Kidney tubule cell (primary cell): ENCODE results near the gene FEZ2.

Source experiments
- DNase-seq: peaks from one replicate; pipeline ENCODE4 v3.0.0-alpha.2; 2018; ENCODE audit warnings: low spot score

FEZ2 gene

DNA sequence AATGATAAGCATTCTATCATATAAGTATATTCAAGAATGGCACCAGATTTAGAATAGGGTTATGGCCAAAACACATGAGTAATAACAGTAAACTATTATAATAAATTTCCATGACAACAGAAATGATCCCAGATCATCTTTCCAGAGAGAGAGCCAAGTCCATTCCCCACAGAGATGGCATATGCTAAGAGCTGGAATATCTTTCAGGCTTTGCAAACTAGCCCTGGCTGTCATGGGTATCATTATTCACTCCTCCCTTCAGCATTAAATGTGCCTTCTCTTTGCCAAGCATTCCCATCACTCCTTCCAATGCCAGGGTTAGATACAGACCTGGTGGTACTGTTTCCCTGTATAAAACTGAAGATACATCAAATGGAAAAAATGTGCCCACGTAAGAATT lies 10.9 kb downstream of the FEZ2 start:
- DNase-seq: no peak

DNA sequence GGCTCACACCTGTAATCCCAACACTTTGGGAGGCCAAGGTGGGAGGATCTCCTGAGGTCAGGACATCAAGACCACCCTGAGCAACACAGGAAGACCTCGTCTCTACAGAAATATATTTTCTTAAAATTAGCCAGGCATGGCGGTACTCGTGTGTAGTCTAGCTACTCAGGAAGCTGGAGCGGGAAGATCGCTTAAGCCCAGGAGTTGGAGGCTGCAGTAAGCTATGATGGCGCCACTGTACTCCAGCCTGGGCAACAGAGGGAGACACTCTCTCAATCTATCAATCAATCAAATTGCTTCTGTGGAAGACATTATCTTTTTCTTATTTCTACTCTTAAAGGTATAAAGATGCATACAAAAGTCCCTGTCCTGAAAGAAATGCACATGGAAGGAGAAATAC lies 11.3 kb downstream of the FEZ2 start:
- no peak for DNase-seq

DNA sequence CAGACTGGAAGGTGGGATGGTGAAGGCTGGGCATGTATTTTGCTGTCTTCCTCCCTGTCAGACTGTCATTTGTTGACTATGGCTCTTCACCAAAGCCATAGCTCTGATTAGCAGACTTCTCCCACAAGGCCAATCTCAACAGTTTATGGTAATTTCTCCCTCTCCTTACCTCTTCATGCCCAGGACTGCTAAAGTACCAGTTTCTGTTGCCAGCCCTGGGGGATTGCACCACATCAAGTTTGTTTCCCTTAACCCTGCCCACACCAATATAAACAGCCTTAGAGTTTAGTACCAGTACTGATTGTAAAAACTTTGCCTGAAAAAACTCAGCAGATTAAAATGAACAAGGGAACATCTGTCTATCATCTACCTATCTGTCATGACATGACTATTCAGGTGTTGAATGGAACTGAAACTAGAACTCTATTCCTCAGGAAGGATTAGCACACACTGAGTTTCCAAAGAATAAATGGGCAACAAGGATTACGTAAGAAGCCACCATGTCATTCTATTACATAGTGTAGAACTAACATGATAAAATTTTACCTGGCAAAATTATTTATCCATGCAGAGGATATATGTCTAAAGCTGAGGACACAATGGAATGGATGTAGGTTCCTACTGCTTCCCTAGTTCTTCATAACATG lies 13.7 kb downstream of the FEZ2 start:
- no peak for DNase-seq

DNA sequence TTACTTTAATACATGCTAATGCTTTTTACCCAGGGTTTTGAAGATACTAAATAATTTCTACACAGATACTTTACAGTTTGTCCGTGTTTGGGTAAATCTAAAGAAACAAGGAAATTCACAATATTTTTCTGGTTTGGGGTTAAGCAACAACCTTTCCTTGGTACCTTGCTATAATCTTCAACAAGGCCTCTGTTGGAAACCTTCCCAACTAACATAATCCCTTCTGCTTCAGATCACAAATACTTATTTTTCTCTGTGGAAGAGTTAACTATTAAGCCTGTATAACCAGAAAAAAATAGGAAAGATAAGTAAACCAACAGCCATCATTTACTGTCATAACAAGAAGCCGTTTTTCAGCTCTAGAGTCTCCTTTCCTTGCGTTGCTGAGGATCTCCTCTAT lies 15.0 kb downstream of the FEZ2 start:
- DNase-seq: no peak

DNA sequence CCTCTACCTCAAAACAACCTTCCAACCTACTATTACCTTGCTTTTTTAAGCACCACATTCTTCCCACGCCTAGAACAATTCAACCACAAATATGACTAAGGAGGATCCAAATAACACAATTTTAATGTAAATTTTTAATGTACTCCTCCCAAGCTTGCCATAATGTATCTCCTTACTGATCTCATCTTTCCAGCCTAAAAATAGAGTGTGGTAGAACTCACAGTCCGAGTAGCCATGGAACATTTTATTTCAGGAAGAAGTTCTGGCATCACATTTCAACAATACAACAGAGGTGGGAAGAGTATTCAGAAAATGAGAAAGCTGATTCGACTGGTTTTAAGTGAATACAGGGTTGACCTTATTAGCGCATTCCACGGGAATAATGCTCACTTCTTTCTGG lies 15.4 kb downstream of the FEZ2 start:
- no peak for DNase-seq

DNA sequence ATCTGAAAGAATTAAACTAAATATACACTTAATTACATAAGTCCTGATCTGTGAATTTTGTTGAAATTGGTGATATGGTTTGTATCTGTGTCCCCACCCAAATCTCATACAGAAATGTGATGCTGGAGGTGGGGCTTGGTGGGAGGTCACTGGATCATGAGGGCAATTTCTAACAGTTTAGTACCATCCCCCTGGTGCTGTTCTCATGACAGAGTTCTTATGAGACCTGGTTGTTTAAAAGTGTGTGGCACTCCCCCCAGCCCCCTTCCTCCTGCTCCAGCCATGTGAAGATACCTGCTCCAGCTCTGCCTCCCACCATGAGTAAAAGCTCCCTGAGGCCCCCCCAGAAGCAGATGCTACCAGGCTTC lies 18.7 kb downstream of the FEZ2 start:
- DNase-seq: no peak

DNA sequence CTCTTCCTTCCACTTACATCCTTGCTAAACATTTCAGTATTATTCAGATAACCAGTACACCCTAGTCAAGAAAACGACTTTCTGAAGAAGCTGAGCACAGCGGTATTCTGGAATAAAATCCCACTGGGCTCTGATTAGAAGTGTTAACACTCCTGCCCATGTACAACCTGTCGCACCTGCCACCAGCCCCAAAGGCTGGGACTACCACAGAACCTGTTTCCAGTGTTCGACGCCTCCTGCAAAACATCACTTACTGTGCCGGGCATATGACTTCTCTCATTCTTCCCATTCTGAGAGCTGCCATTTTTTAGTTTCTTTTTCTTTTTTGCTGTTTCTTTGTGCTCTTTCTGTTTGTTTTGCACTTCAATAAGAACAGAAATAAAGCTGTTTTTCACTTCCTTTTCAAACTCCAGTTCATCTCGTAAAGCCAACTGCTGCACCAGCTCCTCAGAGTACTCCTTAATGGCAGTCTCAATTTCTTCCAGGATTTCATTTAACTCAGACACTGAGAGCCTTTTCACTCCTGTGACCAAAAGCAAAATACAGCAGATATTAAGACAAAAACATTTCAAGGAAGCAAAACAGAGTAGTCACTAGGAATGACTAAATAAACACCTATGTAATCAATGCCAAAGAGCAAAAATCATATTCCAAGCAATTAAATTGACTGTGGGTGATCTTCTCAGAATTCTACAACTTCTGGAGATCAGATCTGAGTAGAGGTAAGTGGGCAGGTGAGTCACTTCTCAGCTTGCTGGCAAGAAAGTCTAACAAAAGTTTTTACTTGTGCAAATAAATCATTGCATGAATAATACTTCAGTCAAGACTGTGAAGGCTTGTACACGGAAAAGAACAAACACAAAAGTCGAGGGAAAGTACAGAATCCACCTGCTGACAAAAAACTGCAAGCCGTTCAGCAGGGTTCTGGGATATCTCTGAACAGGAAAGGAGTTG lies 19.3 kb downstream of the FEZ2 start:
- peak; percentile 58 for DNase-seq

DNA sequence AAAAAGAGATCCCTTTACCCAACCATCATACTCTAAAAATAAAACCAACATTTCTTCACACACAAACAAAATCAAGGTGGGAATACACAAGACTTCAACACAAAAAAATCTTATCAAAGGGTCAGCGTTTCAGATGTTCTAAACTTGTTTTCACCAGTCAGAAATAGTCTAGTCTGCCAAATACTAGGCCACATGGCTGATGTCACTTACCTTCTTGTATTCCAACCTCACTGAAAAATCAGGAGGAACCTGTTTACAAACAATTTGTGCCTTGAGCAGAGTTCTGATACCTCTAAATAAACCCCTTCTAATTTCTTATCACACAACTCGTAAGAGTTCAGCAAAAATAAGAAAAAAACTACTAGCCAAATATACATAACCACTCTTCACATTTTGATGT lies 20.1 kb downstream of the FEZ2 start:
- DNase-seq: no peak

DNA sequence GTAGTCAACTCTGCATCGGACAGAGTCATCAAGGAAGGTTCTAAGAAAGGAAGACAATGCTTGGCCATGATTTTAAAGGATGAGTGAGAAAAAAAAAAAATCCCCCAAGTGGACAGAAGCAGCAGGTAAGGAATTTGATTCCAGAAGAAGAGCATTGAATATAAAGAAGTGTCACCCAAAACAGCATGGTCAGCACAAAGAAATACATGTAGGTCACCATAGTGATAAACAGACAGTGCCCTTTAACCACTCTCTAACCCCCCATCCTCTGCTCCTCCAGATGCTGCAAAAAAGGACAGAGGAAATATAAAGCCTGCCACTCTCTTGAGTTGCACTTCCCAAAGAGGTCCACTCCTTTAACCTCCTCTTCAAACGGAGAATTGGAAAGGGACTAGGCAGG lies 23.4 kb downstream of the FEZ2 start:
- no peak for DNase-seq

DNA sequence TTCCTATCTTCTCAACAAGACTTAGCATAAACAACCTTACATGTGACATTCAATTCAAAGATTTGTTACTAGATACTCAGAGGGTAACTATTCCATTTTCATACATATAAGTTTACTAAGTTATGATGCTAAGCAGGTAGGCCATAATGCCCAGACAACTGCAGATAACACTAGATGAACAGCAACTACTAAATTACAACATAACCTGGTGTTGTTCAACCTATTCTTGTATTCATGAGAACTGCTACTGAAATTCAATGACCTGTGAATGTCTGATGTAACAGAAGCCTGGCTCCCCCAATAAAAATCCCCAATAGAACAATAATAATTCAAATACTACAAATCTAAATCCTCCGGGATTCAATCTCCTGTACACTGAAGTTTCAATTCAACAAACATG lies 24.8 kb downstream of the FEZ2 start:
- no peak for DNase-seq

DNA sequence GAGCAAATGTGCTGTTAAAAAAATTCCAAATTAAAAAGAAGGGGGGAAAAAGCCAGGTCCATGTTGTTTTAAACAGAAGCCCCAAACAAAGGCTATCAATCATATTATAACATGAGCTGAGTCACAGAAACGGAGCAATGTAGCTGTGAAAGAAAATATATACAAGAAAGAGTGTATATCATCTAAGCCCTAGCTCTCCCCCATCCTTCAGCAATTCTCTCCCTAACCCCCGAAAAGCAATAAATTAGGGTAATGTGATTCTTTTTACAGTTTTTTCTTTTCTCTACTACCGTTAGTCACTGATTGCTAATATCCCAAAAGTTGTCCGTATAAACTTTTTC lies 25.3 kb downstream of the FEZ2 start:
- no peak for DNase-seq

DNA sequence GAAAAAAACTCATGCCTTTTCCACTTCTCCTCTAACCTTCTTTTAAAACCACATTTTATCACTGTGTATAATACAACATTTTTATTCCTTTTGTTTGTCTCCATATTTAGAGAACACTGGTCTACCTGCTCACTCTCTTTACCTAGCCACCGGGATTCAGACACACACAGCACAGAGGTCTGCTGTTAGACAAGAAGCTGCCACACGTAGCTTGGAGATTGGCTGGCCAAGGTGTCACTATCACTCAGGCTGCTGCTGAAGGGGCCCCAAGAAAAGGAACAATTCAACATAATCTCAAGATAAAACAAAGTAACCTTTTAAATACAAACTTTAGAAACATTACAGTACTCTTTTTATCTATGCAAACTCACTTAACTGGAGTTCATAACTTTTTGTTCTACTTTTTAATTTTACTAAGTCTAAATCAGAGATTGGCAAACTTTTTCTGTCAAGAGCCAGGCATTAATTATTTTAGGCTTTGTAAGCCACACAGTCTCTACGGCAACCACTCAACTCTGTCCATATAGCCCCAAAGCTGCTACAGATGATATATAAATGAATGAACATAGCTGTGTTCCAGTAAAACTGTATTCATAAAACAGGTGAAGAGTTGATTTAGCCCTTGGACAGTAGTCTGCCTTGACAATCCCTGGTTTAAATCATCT lies 25.8 kb downstream of the FEZ2 start:
- no peak for DNase-seq

DNA sequence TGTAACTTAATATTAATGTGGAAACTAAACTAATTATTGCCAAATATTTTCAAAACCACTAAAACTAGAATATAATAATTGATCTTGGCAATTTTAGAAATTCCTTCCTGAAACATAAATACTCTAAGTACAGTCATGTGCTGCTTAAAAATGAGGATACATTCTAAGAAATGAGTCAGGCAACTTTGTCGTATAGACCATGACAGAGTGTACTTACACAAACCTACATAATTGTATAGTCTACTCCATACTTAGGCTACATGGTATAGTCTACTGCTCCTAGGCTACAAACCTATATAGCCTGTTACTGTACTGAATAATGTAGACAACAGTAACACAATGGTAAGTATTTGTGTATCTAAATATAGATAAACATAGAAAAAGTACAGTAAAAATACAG lies 27.6 kb downstream of the FEZ2 start:
- no peak for DNase-seq

DNA sequence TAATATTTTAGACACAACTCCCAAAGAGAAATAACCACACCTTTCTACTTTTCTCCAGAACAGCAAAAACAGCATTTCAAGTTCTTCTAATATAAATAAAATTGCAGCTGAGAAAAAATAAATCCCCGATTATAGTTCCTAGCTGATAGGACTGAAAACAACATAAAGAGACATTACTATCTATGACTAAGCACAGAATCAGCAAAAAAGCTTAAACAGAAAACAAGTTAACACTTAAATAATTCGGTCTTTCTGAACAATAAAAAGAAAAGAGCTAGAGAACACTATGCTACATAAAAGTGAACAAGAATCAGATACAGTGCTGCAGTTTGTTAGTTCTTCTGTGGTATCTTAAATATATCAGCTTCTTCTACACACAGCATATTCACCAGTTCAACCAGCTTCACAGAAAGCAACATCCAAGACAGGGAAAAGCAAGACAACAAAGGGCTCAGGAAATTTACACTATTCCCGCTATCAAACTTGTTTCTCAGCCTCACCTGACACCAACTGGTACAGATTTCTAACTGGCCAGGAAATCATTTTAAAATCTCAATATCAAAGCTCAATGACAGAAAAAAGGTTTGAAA lies 28.6 kb downstream of the FEZ2 start:
- DNase-seq: no peak

DNA sequence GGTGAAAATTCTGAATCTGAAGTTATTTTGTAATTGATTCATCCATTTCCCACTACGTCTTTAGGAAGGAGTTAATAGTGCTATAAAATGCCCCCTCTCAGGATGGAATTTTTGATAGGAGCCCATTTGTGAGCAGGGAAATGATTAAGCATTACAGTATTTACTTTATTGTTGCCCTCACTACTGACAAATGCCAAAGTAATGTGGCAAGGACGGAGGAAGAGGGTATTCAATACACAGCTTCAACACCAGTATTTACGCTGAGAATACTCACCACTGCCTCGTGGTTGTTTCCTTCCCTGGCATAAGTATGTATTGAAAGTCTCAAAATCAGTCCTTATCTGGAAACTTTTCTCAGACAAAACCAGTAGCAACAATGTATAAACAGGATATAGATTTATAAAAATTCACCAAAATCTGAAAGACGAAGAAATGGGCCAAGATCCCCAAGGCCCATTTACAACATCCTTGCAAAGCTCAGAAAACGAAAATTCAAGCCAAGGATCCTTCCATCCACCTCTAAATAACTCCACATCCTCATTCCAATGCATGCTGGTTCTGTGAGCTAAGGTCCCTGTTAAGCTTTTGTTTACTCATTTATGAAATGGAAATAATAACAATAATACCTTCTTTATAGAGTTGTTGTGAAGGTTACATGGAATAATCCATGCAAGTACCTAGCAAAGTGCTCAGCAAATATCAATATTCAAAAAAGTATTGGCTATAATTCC lies 29.3 kb downstream of the FEZ2 start:
- peak; percentile 75 for DNase-seq

DNA sequence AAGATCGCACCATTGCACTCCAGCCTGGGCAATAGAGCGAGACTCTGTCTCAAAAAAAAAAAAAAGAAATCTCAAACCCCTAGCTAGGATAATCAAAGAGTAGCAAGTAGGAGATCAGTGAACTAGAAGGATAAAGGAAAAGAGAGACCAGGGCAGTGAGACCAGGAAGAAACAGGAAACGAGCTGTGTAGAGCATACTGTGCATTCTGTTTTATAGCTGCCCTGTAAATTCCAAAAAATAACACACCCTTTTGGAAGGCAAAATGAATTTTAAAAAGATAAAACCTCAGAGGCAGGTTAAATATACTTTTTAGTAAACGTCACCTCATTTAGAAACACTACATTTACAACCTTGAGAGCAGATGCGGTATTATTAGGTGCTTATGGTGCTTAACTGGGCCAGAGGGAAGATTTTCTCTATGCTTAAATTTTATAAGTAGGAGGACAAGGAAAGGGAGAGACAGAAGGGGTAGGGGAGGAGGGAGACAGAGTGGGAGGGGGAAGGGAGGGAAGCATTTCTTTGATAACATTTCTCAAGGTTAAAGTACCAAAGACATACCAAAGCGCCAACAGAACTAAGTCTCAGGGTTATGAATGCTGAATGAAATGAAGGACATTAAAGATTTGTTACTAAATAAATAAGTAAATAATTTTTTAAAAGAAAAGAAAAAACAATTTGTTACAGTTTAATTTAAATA lies 30.1 kb downstream of the FEZ2 start:
- DNase-seq: no peak

DNA sequence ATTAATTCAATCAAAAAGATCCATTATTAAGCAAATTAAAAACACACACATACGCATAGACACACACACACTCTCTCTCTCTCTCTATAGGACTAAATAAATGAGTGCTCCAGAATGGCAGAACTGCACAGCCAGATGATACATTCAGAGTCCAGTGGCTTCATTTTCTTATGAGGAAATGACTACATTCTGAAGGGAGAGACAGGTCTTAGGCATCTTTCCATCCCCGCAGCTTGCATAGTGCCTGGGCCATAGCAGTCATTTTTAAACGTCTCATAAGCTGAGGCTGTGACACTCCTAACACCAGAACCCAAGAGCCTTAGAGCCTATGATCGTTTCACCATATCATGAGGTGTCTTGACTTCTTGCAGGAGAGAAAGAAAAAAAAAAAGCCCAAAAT lies 31.1 kb downstream of the FEZ2 start:
- DNase-seq: no peak

DNA sequence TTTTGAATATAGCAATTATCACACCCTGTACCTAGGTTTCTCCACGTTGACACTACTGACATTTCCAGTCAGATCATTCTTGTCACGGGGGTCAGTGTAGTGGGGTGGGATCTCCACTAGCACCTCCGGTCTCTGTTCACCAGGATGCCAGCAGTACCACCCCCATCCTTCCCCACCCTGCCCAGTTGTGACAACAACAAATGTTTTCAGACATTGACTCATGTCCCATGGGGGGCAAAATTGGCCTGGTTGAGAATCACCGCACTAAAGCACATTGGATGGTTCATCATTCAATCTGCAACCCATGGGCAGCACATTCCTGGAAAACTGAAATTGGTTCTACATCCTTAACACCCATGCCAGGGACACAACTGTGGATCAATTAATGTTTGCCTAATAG lies 32.3 kb downstream of the FEZ2 start:
- no peak for DNase-seq

DNA sequence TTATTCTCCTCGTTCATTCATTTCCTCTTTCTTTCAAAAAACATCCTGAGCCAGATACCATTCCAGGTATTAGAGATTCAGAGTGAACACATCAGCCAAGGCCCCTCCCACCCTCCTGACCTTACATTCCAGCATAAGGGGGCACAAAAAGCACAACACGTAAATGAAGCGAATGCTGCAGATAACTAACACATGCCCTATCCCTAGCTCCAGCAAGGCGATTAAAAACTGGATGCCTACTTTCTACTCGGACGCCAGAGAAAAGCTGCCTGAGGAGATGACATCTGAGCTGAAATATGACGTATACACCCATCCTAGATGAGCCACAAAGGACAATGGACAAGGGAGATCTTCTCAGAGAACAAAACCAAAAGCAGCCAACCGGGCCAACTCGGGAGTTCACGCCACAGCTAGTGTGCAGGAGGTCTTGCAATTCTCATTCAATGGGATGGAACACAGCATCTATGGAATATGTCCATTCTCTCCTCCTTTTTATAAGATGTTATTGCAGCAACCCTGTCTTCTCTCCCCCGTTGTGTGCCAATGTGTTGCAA lies 33.5 kb downstream of the FEZ2 start:
- DNase-seq: no peak

DNA sequence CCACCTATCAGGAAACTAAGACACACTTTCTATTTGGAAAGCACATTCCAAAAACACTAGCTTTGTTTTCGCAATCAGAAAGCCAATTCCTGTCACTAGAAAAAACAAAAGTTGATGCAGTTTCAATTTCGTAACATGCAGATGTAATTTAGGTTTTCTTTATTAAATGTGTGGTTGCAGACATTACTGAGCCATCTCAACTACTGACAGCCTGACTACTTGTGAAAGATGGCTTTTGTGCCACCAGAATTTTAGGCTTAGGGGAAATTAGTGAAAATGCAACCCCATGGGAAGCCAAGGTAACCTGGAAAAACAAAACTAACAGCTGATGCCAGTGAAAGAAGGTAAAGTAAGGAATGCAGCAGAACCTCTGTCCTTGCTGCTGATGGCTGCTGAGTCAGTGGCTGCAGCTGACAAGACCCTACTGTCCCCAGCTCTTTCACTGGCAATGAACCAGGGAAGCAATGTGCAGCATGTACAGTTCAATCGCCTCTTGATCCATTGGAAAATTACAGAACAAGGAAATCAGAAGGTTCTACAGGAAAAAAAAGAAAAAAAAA lies 34.9 kb downstream of the FEZ2 start:
- DNase-seq: peak; percentile 59

DNA sequence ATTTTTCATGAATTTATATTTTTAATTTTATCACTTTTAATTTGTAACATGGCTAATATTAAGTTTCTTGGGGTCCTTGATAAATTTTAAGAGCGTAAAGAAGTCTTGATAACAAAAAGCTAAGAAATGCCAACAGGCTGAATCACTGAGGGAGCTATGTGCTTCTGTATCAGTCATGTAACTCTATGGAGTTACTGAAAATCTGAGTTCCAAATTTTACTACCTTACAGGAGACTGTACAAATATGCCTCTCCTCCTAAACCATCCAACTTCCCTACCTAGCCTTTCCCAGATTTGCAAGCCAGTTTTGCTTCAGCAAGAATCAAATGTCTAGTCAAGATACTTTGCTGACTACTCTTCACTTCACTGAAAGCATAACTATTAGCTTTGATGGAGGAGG lies 35.7 kb downstream of the FEZ2 start:
- peak; percentile 72 for DNase-seq
